HUES6 (cell line): ENCODE data around the gene OR10AD1.
"Not testable (repeated sequence)": the region's sequence is repeated elsewhere in the genome, so short reads cannot be mapped to it uniquely, and the experiment has no call there.

ENCODE experiments used
- H3K27ac ChIP-seq: 2 replicates; pipeline ENCODE4 v1.7.0; 2013; ENCODE audit warnings: low read depth, mild to moderate bottlenecking, low read length, inconsistent platforms
- H3K27me3 ChIP-seq: 2 replicates; pipeline ENCODE4 v1.6.1; 2013; ENCODE audit warnings: low read length; ENCODE audit not compliant: control insufficient read depth, insufficient read depth
- H3K36me3 ChIP-seq: 2 replicates; pipeline ENCODE4 v1.6.1; 2013; ENCODE audit warnings: low read length; ENCODE audit not compliant: control insufficient read depth, insufficient read depth
- H3K4me1 ChIP-seq: 2 replicates; pipeline ENCODE4 v1.6.1; 2013; ENCODE audit warnings: low read length; ENCODE audit not compliant: control insufficient read depth, insufficient read depth
- H3K4me3 ChIP-seq: 2 replicates; pipeline ENCODE4 v1.5.1; 2013; ENCODE audit warnings: low read depth, low read length
- H3K9ac ChIP-seq: one replicate; pipeline ENCODE4 v1.6.1; 2013; ENCODE audit warnings: mild to moderate bottlenecking, low read length
- H3K9me3 ChIP-seq: 2 replicates; pipeline ENCODE4 v1.6.1; 2013; ENCODE audit warnings: low read depth, low read length; ENCODE audit not compliant: control insufficient read depth, insufficient read depth

The OR10AD1 gene

DNA sequence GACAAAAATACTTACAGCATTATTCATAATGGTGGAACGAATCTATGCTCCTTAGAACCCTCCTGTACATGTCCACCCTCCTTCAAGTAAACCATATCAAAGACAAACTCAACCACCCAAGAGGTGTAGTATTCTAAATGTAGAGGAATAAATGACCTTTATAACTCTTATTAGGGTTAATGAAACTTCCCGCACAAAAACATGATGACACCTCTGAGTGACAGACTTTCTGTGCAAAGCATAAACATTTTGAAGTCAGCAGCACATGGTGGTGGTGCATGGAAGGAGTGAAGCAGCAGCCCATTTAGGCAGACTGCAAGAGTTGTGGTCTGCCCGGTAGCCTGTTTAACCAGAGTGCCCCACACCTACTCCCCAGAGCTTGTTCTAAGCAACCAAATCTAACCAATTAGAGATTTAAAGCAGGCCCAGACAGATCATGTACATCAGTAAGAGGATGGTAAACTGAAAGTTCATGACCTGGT is 45.2 kb downstream of the OR10AD1 start:
- H3K4me1 ChIP-seq: no peaks in the 10 kb centered on the region
- H3K9me3 ChIP-seq: no peaks in the 10 kb centered on the region
- H3K27me3 ChIP-seq: peaks cover 13% of the 10 kb centered on the region
- peak overlapping the region; percentile 94 for H3K4me3 ChIP-seq
- H3K9ac ChIP-seq: no peak overlapping the region
- H3K36me3 ChIP-seq: no peaks in the 10 kb centered on the region
- no peak overlapping the region for H3K27ac ChIP-seq

GRCh38 chr12:48157018-48157888 is 45.8 kb downstream of the OR10AD1 start, which contains the start of gene ASB8:
Gene ASB8 (minus strand): TSS chr12:48157515. CDS start chr12:48153496, 4,019 bp downstream.
- H3K27ac ChIP-seq: no peak within 1 kb of the TSS
- peaks cover 9% of the 10 kb centered on the region; the same call in 1 of the 2 replicates for H3K27me3 ChIP-seq

DNA sequence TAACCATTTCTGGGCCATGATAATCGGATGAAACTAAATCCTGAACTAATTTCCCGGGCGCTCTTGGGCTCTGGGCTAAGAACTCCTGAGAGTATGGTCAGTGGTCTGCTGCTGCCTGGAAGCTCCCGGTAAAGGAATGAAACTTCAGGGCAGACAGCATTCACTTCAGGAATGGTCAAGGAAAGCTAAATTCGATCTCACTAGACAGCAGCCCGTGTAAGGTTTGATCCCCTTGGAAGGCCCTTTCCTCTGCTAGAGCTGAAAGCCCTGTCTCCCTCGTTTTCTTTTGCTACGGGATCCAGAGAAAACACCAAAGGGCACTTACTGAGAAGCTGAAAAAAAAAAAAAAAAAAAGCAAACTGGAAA is 46.5 kb downstream of the OR10AD1 start:
- no peak overlapping the region for H3K9ac ChIP-seq
- peak overlapping the region; percentile 94 for H3K4me3 ChIP-seq
- no peaks in the 10 kb centered on the region for H3K36me3 ChIP-seq
- no peaks in the 10 kb centered on the region for H3K9me3 ChIP-seq
- H3K27me3 ChIP-seq: peaks cover 5% of the 10 kb centered on the region; the same call in 1 of the 2 replicates
- no peaks in the 10 kb centered on the region for H3K4me1 ChIP-seq
- no peak overlapping the region for H3K27ac ChIP-seq

More at GRCh38 chr12:48157018-48157888, 45.8 kb downstream of the OR10AD1 start, which contains the start of gene ASB8:
- peak within 1 kb of the TSS; percentile 94 for H3K4me3 ChIP-seq
- H3K9me3 ChIP-seq: no peaks in the 10 kb centered on the region
- H3K36me3 ChIP-seq: no peaks in the 10 kb centered on the region
- H3K4me1 ChIP-seq: no peaks in the 10 kb centered on the region
- peak within 1 kb of the TSS; percentile 39 for H3K9ac ChIP-seq

GRCh38 chr12:48155786-48156185 is 47.3 kb downstream of the OR10AD1 start:
- not testable (repeated sequence) for H3K27ac ChIP-seq, H3K36me3 ChIP-seq, H3K9ac ChIP-seq, H3K9me3 ChIP-seq, H3K4me1 ChIP-seq, H3K4me3 ChIP-seq, H3K27me3 ChIP-seq
